ENCODE measurements around the gene PALD1.

PALD1 gene

GRCh38 chr10:70523549-70523948 is 45.0 kb downstream of the PALD1 start:
- Histone ChIP-seq H3K4me3 (no peak overlapping the region), H3K27ac (no peak overlapping the region)

GRCh38 chr10:70528314-70528713 is 49.7 kb downstream of the PALD1 start:
- Histone ChIP-seq H3K27ac (no peak overlapping the region), H3K4me3 (no peak overlapping the region)

GRCh38 chr10:70528741-70529362 is 50.3 kb downstream of the PALD1 start:
- no peak overlapping the region for H3K27ac ChIP-seq
- no peak overlapping the region for H3K4me3 ChIP-seq

GRCh38 chr10:70529848-70530247 is 51.3 kb downstream of the PALD1 start:
- Histone ChIP-seq H3K27ac (no peak overlapping the region), H3K4me3 (no peak overlapping the region)

- H3K27ac ChIP-seq = no peak overlapping the region
- H3K4me3 ChIP-seq = no peak overlapping the region
Observed at GRCh38 chr10:70530315-70530714, 51.7 kb downstream of the PALD1 start.

- H3K4me3 ChIP-seq = no peak overlapping the region
- H3K27ac ChIP-seq = no peak overlapping the region
Observed at GRCh38 chr10:70532554-70533188, 54.1 kb downstream of the PALD1 start.

- H3K4me3 ChIP-seq = no peak overlapping the region
Observed at GRCh38 chr10:70533189-70533558, 54.6 kb downstream of the PALD1 start.

GRCh38 chr10:70534281-70534680 is 55.7 kb downstream of the PALD1 start:
- H3K27ac ChIP-seq = no peak overlapping the region
- H3K4me3 ChIP-seq = no peak overlapping the region

More at GRCh38 chr10:70533189-70533558, 54.6 kb downstream of the PALD1 start:
- H3K27ac ChIP-seq = no peak overlapping the region

- H3K27ac ChIP-seq = no peak overlapping the region
Observed at GRCh38 chr10:70535001-70535400, 56.4 kb downstream of the PALD1 start.

GRCh38 chr10:70535451-70535850 is 56.9 kb downstream of the PALD1 start:
- H3K27ac ChIP-seq = no peak overlapping the region
- H3K4me3 ChIP-seq = no peak overlapping the region

More at GRCh38 chr10:70535001-70535400, 56.4 kb downstream of the PALD1 start:
- no peak overlapping the region for H3K4me3 ChIP-seq

- Histone ChIP-seq H3K4me3 (no peak overlapping the region), H3K27ac (no peak overlapping the region)
Observed at GRCh38 chr10:70536196-70536861, 57.8 kb downstream of the PALD1 start.

GRCh38 chr10:70537398-70538194 is 59.0 kb downstream of the PALD1 start:
- Histone ChIP-seq H3K27ac (no peak overlapping the region), H3K4me3 (no peak overlapping the region)

- Histone ChIP-seq H3K4me3 (no peak overlapping the region), H3K27ac (no peak overlapping the region)
Observed at GRCh38 chr10:70538195-70538520, 59.6 kb downstream of the PALD1 start.

- H3K4me3 ChIP-seq = no peak overlapping the region
- H3K27ac ChIP-seq = no peak overlapping the region
Observed at GRCh38 chr10:70538731-70539338, 60.3 kb downstream of the PALD1 start.

GRCh38 chr10:70539471-70539870 is 60.9 kb downstream of the PALD1 start:
- H3K4me3 ChIP-seq = no peak overlapping the region
- H3K27ac ChIP-seq = no peak overlapping the region

- no peak overlapping the region for H3K27ac ChIP-seq
- no peak overlapping the region for H3K4me3 ChIP-seq
Observed at GRCh38 chr10:70540089-70540788, 61.7 kb downstream of the PALD1 start.

- no peak overlapping the region for H3K27ac ChIP-seq
Observed at GRCh38 chr10:70540789-70541360, 62.3 kb downstream of the PALD1 start.

GRCh38 chr10:70541736-70542564 is 63.4 kb downstream of the PALD1 start:
- Histone ChIP-seq H3K27ac (no peak overlapping the region), H3K4me3 (no peak overlapping the region)

More at GRCh38 chr10:70540789-70541360, 62.3 kb downstream of the PALD1 start:
- H3K4me3 ChIP-seq = no peak overlapping the region
